ENCODE data around the gene DICER1. TPM values are rescaled to one million over a fixed set of nuclear protein-coding genes. Genes with fewer than 3 reads are reported as not detected.

The DICER1 gene
- polyA plus RNA-seq, 1 donor (not counting 4 experiments of a cell fraction or from before 2014, with no cell fraction given), result 31.6 TPM

GRCh38 chr14:95199298-95199983 lies 42.1 kb upstream of the DICER1 start:
- Histone ChIP-seq H3K9ac (ENCODE audit: control insufficient read depth, extremely low read depth, insufficient read depth, low read length) (no peak overlapping the region), H3K79me2 (ENCODE audit: control insufficient read depth, insufficient read depth, low read length) (no peaks in the 10 kb centered on the region), H3K4me1 (ENCODE audit: control insufficient read depth, extremely low read depth, insufficient read depth, low read length) (no peaks in the 10 kb centered on the region), H3K4me2 (ENCODE audit: control insufficient read depth, extremely low read depth, insufficient read depth, low read depth, low read length) (no peak overlapping the region), H3K4me3 (ENCODE audit: control insufficient read depth in 2 of 3, extremely low read depth in 1 of 3, insufficient read depth in 2 of 3, low read depth in 1 of 3, low read length in 3 of 3) (no peak overlapping the region), H3K27ac (ENCODE audit: control insufficient read depth, insufficient read depth, low read length) (no peak overlapping the region), H3K9me3 (ENCODE audit: control insufficient read depth, low read depth, low read length) (no peaks in the 10 kb centered on the region), H3K27me3 (ENCODE audit: control insufficient read depth, extremely low read depth, insufficient read depth, low read length) (no peaks in the 10 kb centered on the region), H3K9me1 (ENCODE audit: control insufficient read depth, extremely low read depth, insufficient read depth, low read length) (no peaks in the 10 kb centered on the region), H4K20me1 (ENCODE audit: control insufficient read depth, extremely low read depth, insufficient read depth, low read length) (no peaks in the 10 kb centered on the region), H3K36me3 (ENCODE audit: control insufficient read depth in 2 of 2, extremely low read depth in 1 of 2, insufficient read depth in 2 of 2, low read length in 2 of 2) (peaks cover 4 to 6% of the 10 kb centered on the region in 2 experiments), H2AFZ (ENCODE audit: control insufficient read depth, low read length) (no peak overlapping the region)
- no peak for FAIRE-seq
- TF ChIP-seq EZH2 (IDR thresholded peaks at IDR 0.05; ENCODE audit: low read length), result no peak
- no peak for TF ChIP-seq CTCF (optimal IDR thresholded peaks at IDR 0.05 in 1 of 3, IDR thresholded peaks at IDR 0.05 in 1 of 3, conservative IDR thresholded peaks at IDR 0.05 in 1 of 3; ENCODE audit: extremely low read depth in 1 of 3, insufficient read depth in 2 of 3, low read length in 3 of 3)
- dilution Hi-C loops (cut with MboI; ENCODE audit: extremely low pct_ligation_motif_present, low sequenced_read_pairs), result no loop called here
- DNase-seq (ENCODE audit: low read depth, low spot score), result no peak

DNA sequence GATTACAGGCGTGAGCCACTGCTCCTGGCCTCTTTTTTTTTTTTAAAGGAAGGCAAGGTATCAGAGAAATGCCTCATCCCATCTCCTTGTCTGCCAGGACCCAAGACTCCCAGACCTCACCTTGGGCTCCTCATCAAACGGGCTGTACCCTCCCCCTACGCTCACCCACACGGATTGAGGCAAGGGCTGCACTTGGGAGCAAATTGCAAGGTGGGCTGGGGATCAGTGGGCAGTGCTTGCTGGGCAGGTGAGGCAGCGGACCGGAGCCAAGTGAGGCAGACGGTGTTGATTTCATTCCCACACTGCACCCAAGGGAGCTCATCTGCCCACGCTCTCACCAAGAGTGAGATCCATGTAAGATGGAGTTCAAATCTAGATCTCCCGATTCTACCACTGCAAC lies 41.0 kb upstream of the DICER1 start:
- no peak for FAIRE-seq
- no peak overlapping the region for H3K4me3 ChIP-seq (ENCODE audit: control insufficient read depth in 2 of 3, extremely low read depth in 1 of 3, insufficient read depth in 2 of 3, low read depth in 1 of 3, low read length in 3 of 3)
- H3K27me3 ChIP-seq (ENCODE audit: control insufficient read depth, extremely low read depth, insufficient read depth, low read length), result no peaks in the 10 kb centered on the region
- H3K36me3 ChIP-seq (ENCODE audit: control insufficient read depth in 2 of 2, extremely low read depth in 1 of 2, insufficient read depth in 2 of 2, low read length in 2 of 2), result no peaks in the 10 kb centered on the region
- no peaks in the 10 kb centered on the region for H3K79me2 ChIP-seq (ENCODE audit: control insufficient read depth, insufficient read depth, low read length)
- no peaks in the 10 kb centered on the region for H4K20me1 ChIP-seq (ENCODE audit: control insufficient read depth, extremely low read depth, insufficient read depth, low read length)
- H3K4me2 ChIP-seq (ENCODE audit: control insufficient read depth, extremely low read depth, insufficient read depth, low read depth, low read length), result no peak overlapping the region
- H3K27ac ChIP-seq (ENCODE audit: control insufficient read depth, insufficient read depth, low read length), result no peak overlapping the region
- TF ChIP-seq CTCF (optimal IDR thresholded peaks at IDR 0.05 in 1 of 3, IDR thresholded peaks at IDR 0.05 in 1 of 3, conservative IDR thresholded peaks at IDR 0.05 in 1 of 3; ENCODE audit: extremely low read depth in 1 of 3, insufficient read depth in 2 of 3, low read length in 3 of 3) (no peak), EZH2 (IDR thresholded peaks at IDR 0.05; ENCODE audit: low read length) (no peak)
- no peak for DNase-seq (ENCODE audit: low read depth, low spot score)
- H2AFZ ChIP-seq (ENCODE audit: control insufficient read depth, low read length), result no peak overlapping the region
- dilution Hi-C loops (cut with MboI; ENCODE audit: extremely low pct_ligation_motif_present, low sequenced_read_pairs), result no loop called here
- no peaks in the 10 kb centered on the region for H3K9me1 ChIP-seq (ENCODE audit: control insufficient read depth, extremely low read depth, insufficient read depth, low read length)
- no peaks in the 10 kb centered on the region for H3K9me3 ChIP-seq (ENCODE audit: control insufficient read depth, low read depth, low read length)
- H3K9ac ChIP-seq (ENCODE audit: control insufficient read depth, extremely low read depth, insufficient read depth, low read length), result no peak overlapping the region
- H3K4me1 ChIP-seq (ENCODE audit: control insufficient read depth, extremely low read depth, insufficient read depth, low read length), result no peaks in the 10 kb centered on the region
